Spleen (tissue), 7 donors: ENCODE measurements around the gene SYNCRIP.

ENCODE experiments used
- CTCF ChIP-seq, 11 experiments: fragments of 200-600 bp in 7 of 11; fragments of 450-650 bp in 4 of 11; sonication (generic) in 4 of 11; IDR thresholded peaks in 8 of 11; conservative IDR thresholded peaks in 3 of 11; 1 replicate in 7 of 11; 2 replicates in 4 of 11; pipeline versions ENCODE4 v1.4.0 to v1.8.0; 2016 to 2021; ENCODE audit warnings: antibody characterized with exemption in 11 of 11, inconsistent platforms in 4 of 11, mild to moderate bottlenecking in 1 of 11
- POLR2A ChIP-seq, 3 donors: fragments of 450-650 bp; IDR thresholded peaks; one replicate each; pipeline ENCODE4 v1.5.1; 2017; ENCODE audit warnings: antibody characterized with exemption in 3 of 3, mild to moderate bottlenecking in 1 of 3
- POLR2AphosphoS5 ChIP-seq, 3 donors: sonication (generic); formaldehyde crosslinking; IDR thresholded peaks; one replicate each; pipeline ENCODE4 v1.5.1; 2017; ENCODE audit warnings: antibody characterized with exemption in 3 of 3
- donor health status: DM: no; HTN: no; CAD: no; lungs with moderate emphysema.
- donor health status: DM: no; HTN: no; CAD: no.
- donor health status: DM: no; HTN: no; CAD: no.

GRCh38 chr6:85592033-85592432 is 50.7 kb downstream of the SYNCRIP start:
- TF ChIP-seq CTCF (IDR thresholded peaks at IDR 0.05 in 8 of 11, conservative IDR thresholded peaks at IDR 0.05 in 3 of 11) (no peak), POLR2A (IDR thresholded peaks at IDR 0.05) (no peak), POLR2AphosphoS5 (IDR thresholded peaks at IDR 0.05) (no peak)
